GM19324 (cell line): ENCODE data around the gene WDCP.
"Not testable (repeated sequence)": the region's sequence is repeated elsewhere in the genome, so short reads cannot be mapped to it uniquely, and the experiment has no call there.

Source experiments
- ATAC-seq: cut with Tn5 transposase; IDR thresholded peaks from one replicate; pipeline ENCODE4 v1.9.1; 2021; ENCODE audit warnings: mild to moderate bottlenecking, moderate library complexity; ENCODE audit not compliant: unreplicated experiment, low FRiP score

Gene WDCP

DNA sequence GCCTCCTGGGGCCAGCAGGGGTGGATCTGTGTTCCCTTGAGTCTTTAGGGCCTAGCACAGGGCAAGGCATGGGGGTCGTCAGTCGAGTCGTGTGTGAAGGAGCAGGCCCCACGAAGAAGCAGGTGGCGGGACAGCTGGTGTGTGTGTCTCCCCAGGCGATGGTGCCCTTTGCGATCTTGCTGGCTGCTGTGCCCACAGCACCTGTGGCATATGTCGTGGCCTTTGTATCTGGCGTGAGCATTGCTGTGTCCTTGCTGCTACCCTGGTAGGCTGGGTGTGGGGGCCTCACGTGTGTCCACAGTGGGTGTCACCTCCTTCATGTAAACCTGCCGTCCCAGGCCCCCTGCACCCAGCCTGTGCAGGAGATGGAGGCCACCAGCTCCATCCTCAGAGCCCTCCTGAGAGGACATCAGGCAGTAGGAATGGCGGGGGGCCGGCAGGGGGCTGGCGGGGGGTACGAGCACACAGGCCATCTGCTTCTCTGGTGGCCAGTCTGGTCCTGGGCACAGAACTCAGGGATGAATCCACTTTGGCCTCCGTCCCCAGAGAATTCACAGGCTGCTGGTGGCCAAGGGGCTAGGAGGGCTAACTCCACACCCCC is 24.1 kb downstream of the WDCP start:
- ATAC-seq = no peak

DNA sequence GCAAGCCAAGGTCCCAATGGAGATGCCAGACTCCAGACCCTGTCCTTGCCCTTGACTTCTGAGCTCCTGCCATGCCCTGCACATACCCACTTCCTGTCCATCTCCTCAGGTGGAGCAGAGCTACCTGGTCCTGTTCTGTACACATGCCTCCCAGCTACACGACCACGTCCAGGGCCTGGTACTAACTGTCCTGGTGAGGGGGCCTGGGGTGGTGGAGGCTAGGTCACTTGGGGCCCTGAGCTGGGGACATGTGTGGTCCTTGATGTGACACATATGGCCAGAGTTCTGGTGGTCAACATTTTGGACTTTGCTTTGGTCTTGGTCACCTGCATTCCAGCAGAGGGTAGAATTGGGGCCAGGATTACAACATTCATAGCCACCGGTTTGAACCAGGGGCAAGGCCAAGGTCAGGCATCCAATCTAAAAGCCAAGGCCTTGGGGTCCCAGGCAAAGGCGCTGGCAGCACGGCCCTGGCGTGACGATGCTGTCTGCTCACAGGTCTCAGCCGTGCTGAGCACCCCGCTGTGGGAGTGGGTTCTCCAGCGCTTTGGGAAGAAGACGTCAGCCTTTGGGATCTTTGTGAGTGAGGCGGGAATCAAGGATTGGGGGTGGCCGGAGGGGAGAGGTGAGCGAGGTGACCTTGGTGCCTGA is 24.7 kb downstream of the WDCP start:
- no peak for ATAC-seq

DNA sequence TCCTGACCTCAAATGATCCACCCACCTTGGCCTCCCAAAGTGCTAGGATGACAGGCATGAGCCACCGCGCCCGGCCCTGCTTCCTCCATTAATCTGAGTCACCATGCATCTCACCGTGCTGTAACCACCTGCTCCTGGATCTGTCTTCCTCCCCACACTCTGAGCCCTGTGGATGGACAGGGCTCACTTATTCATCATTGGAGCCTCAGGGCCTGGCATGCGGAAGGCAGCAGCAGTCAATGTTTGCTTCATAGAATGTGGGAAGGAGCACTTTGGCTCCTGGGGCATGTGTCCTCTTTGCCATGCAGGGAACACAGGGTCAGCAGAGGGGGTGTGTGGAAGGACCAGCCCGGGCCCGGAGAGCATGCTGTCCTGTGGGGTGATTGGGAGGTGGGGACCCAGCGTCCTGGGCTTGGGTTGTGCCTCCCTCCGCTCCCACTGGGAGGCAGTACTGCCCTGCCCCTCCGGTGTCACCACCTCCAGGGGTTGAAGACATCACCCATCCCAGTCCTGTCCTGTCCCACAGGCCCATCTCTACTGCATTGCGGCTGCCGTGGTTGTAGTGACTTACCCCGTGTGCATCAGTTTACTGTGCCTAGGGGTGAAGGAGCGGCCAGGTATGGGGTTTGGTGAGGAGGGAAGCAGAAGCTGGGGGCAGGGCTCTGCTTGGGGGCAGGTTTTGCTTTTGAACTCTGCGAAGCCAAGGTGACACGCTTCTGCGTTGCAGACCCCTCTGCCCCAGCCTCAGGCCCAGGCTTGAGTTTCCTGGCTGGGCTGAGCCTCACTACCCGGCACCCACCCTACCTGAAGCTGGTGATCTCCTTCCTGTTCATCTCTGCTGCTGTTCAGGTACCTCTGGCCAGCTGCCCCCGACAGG is 25.8 kb downstream of the WDCP start:
- ATAC-seq = no peak

DNA sequence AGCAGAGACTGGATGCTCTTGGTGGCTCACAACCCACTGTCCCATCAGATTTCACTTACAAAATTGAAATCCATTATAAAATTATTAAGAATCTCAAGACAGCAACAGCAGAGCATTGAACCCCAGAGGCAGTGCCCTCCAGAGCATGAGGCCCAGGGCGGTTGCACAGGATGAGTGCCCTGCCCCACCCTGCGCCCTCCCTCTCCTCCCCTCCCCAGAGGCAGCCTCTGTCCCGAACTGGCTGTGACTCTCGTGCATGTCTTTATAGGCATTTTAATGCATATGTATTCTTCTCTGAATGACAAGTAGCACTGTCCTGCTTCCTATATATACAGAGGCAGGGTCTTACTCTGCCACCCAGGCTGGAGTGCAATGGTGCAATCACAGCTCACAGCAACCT is 26.9 kb downstream of the WDCP start:
- ATAC-seq = no peak

DNA sequence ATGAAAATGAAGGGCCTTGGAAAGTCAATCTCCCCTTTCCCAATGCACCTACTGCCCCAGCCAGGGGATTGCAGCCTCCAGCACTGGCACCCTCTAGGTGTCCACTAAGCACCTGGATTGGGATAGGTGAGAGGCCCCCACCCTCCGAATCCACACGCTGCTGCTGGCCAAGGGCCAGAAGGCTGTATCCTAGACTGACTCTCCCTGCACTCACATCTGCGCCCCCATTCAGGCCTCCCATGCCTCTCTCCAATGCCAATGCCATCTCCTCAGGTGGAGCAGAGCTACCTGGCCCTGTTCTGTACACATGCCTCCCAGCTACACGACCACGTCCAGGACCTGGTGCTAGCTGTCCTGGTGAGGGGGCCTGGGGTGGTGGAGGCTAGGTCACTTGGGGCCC is 27.5 kb downstream of the WDCP start:
- no peak for ATAC-seq

DNA sequence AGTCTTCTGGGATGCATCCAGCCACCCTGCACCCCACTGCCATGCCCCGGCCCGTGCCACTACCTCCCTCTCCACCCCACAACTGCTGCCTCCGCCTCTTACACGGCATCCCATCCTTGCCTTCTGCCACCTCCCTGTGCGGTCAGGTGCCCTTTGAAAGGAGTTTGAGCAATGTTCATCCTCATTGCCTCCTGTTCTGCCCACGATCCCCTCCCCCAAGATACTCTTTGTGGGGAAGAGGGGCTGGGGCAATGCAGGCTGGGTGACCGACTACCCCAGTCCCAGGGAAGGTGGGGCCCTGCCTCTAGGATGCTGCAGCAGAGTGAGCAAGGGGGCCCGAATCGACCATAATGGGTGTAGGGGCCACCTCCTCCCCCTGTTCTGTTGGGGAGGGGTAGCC is 28.9 kb downstream of the WDCP start:
- ATAC-seq = no peak

DNA sequence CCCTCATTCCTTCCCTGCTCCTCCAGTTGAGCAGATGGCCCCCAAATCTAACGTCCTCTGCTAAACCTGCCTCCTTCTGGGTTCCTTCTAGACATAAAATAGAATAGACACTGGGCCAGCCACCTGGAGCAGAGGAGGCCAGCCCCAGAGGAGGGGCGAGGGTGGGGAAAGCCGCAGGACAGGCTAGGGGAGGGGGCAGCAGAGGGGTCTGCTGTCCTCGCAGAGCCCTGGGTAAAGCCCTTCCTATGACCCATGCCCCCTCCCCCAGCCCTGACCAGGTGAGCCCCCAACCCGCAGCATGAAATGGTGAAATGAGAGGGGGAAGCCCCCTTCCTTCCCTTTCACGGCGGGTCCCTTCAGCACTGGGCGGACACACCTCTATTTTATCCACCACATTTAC is 29.5 kb downstream of the WDCP start:
- ATAC-seq = no peak

DNA sequence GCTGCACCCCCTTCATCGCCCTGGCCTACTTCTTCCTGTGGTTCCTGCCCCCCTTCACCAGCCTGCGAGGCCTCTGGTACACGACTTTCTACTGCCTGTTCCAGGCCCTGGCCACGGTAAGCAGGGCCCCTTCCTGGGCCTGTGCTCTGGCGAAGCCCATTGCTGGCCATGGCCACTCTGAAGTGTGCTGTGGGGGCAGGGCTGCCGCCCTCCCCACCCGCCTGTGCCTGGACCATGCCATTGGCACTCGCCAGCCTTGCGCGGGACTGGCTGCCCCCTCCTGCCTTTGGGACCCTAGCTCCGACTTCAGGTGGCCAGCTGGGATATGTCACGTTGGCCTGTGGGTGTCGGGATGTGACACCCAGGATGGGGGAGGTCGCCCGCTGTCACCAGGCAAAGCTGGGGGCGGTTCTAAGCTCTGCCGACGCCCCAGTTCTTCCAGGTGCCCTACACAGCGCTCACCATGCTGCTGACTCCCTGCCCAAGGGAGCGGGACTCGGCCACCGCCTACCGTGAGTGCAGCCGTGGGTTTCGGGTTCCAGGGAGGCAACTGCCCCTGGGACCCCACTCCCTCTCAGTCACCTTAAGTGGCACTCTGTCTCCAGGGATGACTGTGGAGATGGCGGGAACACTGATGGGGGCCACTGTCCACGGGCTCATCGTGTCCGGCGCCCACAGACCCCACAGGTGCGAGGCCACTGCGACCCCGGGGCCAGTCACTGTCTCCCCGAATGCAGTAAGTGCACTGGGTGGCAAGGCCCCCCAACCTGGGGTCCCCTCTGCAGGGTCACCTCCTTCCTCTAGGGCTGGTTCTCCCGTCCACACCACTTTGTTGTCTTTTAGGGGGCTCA is 30.1 kb downstream of the WDCP start:
- ATAC-seq = no peak

DNA sequence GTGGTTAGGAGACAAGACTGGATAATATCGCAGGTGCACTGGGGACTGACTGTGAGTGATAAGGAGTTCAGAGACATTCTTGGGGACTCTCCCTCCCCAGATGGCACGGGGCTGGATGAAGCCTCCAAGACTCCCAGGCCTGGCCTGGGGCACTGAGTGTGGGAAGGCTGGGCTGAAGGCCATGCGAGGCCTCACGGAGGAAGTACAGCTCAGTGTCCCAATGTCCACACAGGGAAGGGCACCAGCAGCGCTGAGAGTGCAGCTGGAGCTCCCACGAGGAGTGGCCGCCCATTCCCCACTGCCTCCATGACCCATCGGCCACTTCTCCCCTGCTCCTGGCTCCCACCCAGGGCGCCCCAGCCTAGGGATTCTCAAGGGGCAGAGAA is 30.8 kb downstream of the WDCP start:
- no peak for ATAC-seq

DNA sequence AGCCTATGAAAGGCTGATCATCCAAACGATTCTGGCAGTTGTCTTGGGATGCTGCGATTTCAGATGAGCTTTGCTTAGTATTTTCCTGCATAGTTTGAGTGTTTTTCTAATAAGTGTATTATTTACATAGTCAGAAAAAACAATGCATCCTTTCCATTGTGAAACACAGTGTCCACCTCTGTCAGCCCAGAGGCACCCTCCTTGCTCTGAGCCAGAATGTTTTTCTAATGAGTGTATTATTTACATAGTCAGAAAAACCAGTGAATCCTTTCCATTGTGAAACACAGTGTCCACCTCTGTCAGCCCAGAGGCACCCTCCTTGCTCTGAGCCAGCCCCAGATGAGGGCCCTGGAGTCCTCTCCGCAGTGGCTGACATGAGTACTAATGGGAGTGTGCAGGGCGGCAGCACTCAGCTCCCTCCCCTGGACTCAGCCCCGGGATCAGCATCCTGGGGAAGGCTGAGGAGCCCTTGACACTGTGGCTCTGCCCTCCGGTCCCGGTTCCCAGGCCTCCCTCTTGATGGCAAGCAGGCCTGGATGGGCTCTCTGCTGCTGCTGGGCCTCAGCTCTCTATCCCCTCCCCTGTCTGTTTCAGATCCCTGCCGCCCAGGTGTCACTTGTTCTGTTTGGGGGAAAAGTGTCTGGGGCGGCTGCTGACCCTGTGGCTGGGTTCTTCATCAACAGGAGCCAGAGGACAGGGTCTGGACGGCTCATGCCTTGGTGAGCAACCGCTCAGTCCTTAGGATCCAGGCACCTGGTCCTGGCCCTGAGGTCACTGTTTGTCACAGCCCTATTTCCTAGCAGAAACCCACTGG is 31.4 kb downstream of the WDCP start:
- ATAC-seq = no peak

DNA sequence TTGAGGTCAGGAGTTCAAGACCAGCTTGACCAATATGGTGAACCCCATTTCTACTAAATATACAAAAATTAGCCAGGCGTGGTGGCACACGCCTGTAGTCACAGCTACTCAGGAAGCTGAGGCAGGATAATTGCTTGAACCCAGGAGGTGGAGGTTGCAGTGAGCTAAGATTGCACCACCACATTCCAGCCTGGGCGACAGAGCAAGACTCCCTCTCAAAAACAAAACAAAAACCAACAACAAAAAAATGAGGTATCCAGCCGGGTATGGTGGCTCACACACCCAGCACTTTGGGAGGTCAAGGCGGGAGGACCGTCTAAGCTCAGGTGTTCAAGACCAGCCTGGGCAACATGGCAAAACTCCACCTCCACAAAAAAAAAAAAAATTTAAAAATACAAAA is 32.3 kb downstream of the WDCP start:
- ATAC-seq = not testable (repeated sequence)

DNA sequence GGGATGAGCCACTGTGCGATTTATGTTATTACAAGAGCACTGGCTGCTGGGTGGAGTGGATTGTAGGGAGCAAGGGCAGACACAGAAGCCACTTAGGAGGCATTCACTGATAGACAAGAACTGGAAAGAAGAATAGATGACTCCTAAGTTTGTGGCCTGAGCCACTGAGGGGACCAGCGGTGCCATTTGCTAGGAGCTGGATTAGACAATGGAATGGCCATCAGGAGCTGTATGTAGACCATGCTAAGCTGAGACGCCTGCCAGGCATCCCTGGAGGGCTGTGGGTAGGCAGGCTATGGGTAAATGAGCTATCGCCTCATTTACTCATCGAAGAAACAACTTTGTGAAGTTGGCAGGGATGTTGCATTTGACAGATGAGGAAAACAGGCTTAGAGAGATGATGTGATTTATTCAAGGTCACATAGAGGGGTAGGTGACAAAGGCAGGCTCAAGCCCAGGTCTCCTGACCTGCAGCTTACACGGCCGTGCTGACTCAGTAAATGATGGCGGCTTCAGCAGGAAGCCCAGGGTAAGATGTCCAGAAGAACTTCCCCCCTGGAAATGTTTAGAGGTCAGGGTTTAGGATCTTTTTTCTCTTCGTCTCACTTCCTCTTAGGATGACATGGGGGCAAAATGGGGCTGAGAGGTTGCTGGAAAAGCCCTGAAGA is 34.5 kb downstream of the WDCP start:
- ATAC-seq = no peak

DNA sequence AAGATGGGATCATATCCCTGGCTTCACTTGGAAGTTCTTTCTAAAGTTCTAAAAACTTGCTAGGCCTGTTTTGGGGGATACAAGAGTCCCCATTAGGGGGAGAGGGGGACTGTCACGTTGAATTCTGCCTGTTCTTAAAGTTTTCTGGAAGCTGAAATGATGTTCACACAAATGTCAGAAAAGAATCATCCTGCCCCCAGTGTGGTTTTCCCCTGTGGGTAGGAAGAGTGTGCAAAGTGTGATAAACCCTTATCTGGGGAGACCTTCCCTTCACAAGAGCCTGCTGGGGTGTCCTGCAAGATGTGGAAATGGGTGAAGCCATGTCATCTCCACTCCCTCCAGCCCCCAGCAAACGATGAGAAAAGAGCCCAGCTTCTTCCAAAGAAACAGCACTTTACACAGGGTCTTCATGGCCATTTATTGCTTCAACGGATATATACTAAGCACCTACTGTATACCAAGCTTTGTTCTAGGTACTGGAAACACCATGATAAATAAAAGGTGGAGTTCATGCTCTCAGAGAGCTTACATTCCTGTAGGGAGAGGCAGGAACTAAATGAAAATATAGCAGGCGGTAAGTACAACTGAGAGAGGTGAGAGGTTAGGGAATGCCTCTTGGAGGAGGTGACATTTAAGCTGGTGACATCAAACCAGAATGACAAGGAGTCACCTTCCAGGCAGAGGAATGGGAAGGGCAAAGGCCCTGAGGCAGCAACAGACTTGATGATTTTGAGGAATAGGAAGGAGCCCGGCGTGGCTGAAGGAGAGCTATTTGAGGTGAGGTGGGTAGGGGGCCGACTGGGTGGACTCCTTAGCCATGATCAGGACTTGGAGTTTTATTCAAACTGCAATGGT is 35.7 kb downstream of the WDCP start:
- no peak for ATAC-seq

DNA sequence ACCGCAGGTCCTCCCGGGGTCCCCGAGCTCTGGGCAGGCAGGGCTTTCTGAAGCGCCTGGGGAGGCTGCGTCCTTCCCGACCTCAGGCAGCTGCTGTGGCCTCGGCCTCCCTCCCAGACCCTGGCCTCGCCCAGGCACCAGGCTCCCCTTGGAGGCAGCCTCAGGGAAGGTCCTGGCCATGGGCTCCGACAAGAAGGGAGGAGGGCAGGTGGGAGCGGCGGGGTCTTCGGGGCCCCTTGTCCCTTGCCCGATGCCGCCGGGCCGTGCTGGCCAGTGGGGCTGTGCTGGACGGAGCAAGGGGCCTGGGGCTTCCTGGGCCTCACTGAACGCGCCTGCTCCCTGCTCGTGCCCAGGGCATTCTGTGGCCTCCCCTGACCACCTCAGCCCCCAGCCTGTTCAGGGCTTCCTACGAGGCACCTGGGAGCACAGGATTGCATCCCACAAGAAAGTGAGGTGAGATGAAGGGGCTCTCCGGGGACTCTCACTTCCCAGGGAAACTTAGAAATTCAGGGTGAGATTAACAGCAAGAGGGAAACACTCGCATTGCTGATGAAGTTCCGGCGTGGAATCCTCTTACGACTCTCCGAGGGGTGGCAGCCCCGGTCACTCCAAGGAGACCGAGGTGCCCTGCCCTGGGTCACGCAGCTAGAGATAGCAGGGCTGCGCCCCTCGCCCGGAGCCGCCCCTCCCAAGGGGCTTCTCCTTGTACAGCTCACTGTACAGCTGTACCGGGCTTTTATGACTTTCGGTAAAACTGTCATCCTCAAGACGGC is 36.5 kb downstream of the WDCP start:
- ATAC-seq = no peak

DNA sequence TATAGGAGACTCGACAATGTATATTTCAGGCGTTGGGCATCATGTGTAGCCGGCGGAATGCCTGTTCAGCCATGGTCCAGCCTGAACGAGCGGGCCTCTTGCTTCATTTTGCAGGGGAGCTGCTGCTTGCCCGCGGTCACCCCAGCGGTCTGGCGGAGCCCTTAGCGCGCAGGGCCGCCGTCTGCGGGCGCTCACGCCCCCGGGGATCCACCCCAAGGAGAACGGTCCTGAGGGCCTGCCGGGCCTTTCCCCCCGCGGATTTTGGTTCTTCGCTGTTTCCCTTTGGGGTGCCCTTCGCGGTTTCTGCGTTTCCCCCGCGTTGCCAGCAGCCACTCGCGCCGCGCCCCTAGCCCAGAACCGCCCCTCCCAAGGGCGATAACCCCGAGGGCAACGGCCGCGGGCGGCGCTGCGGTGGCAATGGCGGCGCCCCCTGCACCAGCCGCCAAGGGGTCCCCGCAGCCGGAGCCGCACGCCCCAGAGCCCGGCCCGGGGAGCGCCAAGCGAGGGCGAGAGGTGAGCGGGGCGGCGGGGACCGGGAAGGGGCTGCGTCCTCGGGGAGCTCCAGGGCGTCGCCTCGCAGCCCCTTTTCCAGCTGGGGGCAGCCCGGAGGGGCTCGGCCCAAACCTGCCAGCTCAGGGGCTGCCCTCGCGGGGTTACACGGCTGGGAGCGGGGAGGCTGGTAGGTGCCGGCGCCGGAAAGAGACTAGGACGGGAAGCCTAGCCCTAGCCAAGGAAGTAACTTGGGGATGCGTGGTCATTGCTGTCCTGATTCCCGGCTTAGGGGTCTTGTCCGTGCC is 37.3 kb downstream of the WDCP start, which contains the start of gene MFSD2B:
Gene MFSD2B (plus strand): TSS at position 406 of the 797 bp plus-strand sequence. CDS start 12 bp downstream, at position 418.
- no peak for ATAC-seq

DNA sequence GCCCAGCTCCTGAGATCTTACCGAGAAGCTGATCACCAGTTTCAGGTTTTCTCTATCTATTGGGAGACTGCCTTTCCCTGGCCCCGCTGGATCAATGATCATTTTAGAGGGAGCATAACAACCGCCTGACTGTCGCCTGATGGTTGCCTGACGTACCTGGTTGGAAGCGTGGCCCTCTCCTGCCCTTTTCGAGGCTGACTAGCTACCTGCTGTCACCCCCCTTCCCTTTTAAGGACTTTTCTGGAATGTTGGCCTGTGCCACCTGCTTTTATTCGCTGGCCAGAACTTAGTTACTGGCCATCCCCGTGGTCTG is 37.9 kb downstream of the WDCP start:
- no peak for ATAC-seq
